Gastrocnemius medialis (tissue), 4 donors: Measurements from ENCODE around the gene C2CD4C.

Experiments
- CTCF ChIP-seq, 5 experiments: fragments of 450-650 bp in 3 of 5; fragments of 200-600 bp in 2 of 5; sonication (generic) in 2 of 5; IDR thresholded peaks in 4 of 5; conservative IDR thresholded peaks in 1 of 5; 1 replicate in 4 of 5; 2 replicates in 1 of 5; pipeline ENCODE4 v1.5.1; 2016 to 2019; ENCODE audit warnings: antibody characterized with exemption in 5 of 5, mild to moderate bottlenecking in 3 of 5, moderate library complexity in 3 of 5
- POLR2A ChIP-seq, 2 donors: fragments of 450-650 bp; IDR thresholded peaks; one replicate each; pipeline ENCODE4 v1.6.1; 2017; ENCODE audit warnings: antibody characterized with exemption in 2 of 2, mild to moderate bottlenecking in 2 of 2, moderate library complexity in 2 of 2

- TF ChIP-seq CTCF (IDR thresholded peaks at IDR 0.05 in 4 of 5, conservative IDR thresholded peaks at IDR 0.05 in 1 of 5): no peak
- no peak for TF ChIP-seq POLR2A (IDR thresholded peaks at IDR 0.05)
These were observed 19.2 kb upstream of the C2CD4C start for GRCh38 chr19:428149-428548.
